Thoracic aorta (tissue), 2 donors: Measurements from ENCODE around the gene EVPL. TPM values are rescaled to one million over a fixed set of nuclear protein-coding genes. Genes with fewer than 3 reads are reported as not detected.

Experiments used
- ATAC-seq: fragments of 150-250 bp; one replicate; pipeline ENCODE4 v1.8.0; 2017; ENCODE audit warnings: low read depth; ENCODE audit not compliant: insufficient number of reproducible peaks, low FRiP score
- DNase-seq: peaks from one replicate; pipeline ENCODE4 v3.0.0-alpha.2; 2020; ENCODE audit warnings: low spot score
- H3K27ac ChIP-seq, 2 donors: fragments of 200-600 bp; sonication (generic); 1 replicate in 1 of 2; 2 replicates in 1 of 2; pipeline ENCODE4 v1.5.1; 2016; ENCODE audit warnings: mild to moderate bottlenecking in 2 of 2, moderate library complexity in 2 of 2
- H3K27me3 ChIP-seq: fragments of 200-600 bp; sonication (generic); replicated peaks from 2 replicates; pipeline ENCODE4 v1.6.0; 2016; ENCODE audit warnings: mild to moderate bottlenecking; ENCODE audit not compliant: insufficient read depth
- H3K36me3 ChIP-seq: fragments of 200-600 bp; sonication (generic); one replicate; pipeline ENCODE4 v1.5.1; 2016
- H3K4me1 ChIP-seq, 2 donors: fragments of 200-600 bp; sonication (generic); 1 replicate in 1 of 2; 2 replicates in 1 of 2; pipeline versions ENCODE4 v1.5.1 to v1.6.0; 2016; ENCODE audit warnings: low read depth in 2 of 2, mild to moderate bottlenecking in 1 of 2; ENCODE audit not compliant: control insufficient read depth in 1 of 2
- H3K4me3 ChIP-seq: fragments of 200-600 bp; sonication (generic); 2 replicates; pipeline ENCODE4 v1.5.1; 2016; ENCODE audit warnings: mild to moderate bottlenecking
- H3K9me3 ChIP-seq: fragments of 200-600 bp; sonication (generic); 2 replicates; pipeline ENCODE4 v1.5.1; 2016
- total RNA-seq, 2 donors: library from RNA; depleted of rRNA; stranded (reverse); fragments of >200 nt; gene quantifications; one replicate each; pipeline versions ENCODE4 v1.1.0 to v1.2.3, GENCODE V29; 2016
- TF ChIP-seq, protein P1 (sequence below): fragments of 200-600 bp; sonication (generic); IDR thresholded peaks from one replicate; pipeline ENCODE4 v1.5.1; 2019; ENCODE audit warnings: antibody characterized with exemption

EVPL gene
- total RNA-seq, 2 donors from 2014 or later, result 1.4 to 1.6 TPM

DNA sequence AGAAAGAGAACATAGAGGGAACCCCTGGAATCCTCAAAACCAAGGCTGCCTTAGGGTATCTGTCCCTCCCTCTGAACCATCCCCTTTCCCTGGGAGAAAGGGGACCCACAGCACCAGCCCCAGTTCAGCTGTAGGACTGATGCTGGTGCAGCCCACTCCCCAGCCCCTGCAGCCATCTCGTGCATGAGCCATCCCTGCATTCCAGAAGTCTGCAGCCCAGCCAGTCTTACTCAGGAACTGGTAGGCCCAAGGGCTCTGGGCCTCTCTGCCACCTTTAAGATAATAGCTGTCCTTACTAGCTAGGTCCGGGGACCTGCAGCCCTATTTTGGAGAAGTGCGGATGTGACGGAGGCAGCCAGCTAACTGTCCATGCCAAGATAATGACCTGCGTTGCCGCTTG, 6.0 kb upstream of the EVPL start:
- H3K27ac ChIP-seq, result no peak overlapping the region
- H3K4me3 ChIP-seq, result no peak overlapping the region
- no peak for ATAC-seq
- DNase-seq, result no peak
- no peaks in the 10 kb centered on the region for H3K9me3 ChIP-seq
- peaks cover 1% of the 10 kb centered on the region for H3K36me3 ChIP-seq
- no peaks in the 10 kb centered on the region for H3K27me3 ChIP-seq
- no peaks in the 10 kb centered on the region for H3K4me1 ChIP-seq
- TF ChIP-seq, protein P1, sequence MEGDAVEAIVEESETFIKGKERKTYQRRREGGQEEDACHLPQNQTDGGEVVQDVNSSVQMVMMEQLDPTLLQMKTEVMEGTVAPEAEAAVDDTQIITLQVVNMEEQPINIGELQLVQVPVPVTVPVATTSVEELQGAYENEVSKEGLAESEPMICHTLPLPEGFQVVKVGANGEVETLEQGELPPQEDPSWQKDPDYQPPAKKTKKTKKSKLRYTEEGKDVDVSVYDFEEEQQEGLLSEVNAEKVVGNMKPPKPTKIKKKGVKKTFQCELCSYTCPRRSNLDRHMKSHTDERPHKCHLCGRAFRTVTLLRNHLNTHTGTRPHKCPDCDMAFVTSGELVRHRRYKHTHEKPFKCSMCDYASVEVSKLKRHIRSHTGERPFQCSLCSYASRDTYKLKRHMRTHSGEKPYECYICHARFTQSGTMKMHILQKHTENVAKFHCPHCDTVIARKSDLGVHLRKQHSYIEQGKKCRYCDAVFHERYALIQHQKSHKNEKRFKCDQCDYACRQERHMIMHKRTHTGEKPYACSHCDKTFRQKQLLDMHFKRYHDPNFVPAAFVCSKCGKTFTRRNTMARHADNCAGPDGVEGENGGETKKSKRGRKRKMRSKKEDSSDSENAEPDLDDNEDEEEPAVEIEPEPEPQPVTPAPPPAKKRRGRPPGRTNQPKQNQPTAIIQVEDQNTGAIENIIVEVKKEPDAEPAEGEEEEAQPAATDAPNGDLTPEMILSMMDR, result no peak

DNA sequence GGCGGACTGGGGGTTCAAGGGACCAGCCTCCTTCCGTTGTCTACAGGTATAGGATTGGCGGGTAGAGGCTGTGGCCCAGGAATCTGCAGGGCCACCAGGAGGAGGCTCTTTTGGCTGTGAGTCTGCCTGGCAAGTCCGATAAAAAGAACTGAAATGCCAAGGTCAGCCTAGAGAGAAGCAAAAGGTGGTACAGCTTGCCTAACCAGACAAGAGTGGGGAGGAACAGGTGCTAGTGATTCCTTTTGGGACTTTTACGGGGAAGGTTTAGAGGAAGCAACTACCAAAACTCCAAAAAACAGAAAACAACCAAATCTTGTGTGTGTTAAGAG, 5.6 kb upstream of the EVPL start:
- Histone ChIP-seq H3K36me3 (no peaks in the 10 kb centered on the region), H3K4me3 (no peak overlapping the region), H3K27ac (no peak overlapping the region), H3K9me3 (no peaks in the 10 kb centered on the region), H3K4me1 (no peaks in the 10 kb centered on the region), H3K27me3 (no peaks in the 10 kb centered on the region)
- ATAC-seq (no peak), DNase-seq (no peak)
- TF ChIP-seq, protein P1, result no peak

DNA sequence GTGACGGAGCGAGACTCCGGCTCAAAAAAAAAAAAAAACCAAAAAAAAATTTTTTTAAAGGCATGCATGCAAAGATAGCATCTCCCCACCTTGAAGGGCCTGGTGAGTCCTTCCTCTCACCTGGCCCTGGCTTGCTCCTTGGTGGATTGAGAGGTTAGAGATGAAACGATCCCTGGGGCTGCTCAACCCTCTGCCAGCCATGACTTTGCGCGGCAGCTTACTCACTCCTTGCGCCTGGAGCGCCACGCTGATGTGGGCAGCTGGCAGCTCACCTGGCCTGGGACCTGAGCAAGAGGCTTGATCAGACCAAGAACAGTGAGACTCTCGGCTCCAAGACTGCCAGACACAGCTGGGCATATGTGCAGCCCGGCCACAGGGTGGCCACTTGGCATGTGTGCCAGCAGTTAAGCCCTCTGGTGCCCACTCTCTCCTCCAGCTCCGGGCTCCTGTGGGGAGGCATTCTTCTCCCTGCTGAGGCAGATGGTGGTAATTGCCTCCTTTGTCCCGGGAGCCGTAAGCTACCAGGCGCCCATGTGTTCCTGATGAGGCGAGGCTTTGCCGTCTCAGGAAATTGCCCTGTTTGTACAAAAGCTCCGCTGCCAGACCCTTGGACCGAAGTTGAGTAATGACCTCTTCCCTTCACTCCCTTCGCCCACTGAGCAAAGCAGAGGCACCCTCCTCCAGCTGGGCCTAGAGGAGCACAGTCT, 5.1 kb upstream of the EVPL start:
- Histone ChIP-seq H3K27me3 (no peaks in the 10 kb centered on the region), H3K9me3 (no peaks in the 10 kb centered on the region), H3K4me3 (no peak overlapping the region), H3K27ac (no peak overlapping the region), H3K4me1 (no peaks in the 10 kb centered on the region), H3K36me3 (no peaks in the 10 kb centered on the region)
- ATAC-seq (no peak), DNase-seq (no peak)
- TF ChIP-seq, protein P1, result no peak

DNA sequence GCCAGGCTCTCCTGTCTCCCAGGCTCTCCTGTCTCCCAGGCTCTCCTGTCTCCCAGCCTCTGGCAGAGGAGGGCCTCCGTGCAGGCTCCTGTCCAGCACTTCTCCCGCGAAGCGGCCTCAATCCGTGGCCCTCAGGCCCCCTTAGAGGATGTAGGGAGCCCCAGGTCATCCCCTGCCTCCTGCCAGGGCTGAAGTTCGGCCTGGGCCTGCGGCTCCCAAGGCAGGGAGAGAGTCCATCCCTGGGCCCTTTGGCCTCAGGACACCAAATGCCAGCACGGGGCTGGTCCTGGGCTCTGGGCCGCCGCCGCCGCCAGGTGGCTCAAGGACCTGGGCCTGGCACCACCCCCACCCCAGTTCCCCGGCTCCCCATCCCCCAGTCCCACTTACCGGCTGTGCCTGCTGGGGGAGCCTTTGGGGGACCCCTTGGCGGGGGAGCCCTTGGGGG, 370 bp downstream of the EVPL start:
- no peak for DNase-seq
- H3K9me3 ChIP-seq, result no peaks in the 10 kb centered on the region
- no peaks in the 10 kb centered on the region for H3K27me3 ChIP-seq
- H3K27ac ChIP-seq, result no peak overlapping the region
- H3K4me1 ChIP-seq, result no peaks in the 10 kb centered on the region
- no peak overlapping the region for H3K4me3 ChIP-seq
- TF ChIP-seq, protein P1, result no peak
- ATAC-seq, result no peak
- H3K36me3 ChIP-seq, result no peaks in the 10 kb centered on the region

DNA sequence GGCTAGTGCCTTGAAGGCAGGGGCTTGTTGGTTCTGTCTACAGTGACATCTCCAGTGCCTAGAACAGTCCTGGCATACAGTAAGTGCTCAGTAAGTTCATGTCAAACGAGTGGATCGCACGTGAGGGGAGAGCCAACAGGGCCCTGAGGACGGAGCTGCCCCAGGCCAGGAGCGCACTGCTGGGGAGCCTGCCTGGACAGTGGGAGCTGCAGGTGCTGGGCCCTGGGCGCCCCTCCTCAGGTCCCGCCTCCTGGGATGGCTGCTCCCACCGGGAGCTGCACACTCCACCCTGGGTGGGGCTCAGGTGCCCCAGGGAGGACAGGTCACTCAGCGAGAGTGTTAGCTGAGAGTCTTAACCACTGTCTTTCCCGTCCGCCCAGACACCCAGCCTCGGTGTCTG, 1.8 kb downstream of the EVPL start:
- H3K27ac ChIP-seq, result no peak overlapping the region
- H3K9me3 ChIP-seq, result no peaks in the 10 kb centered on the region
- no peaks in the 10 kb centered on the region for H3K27me3 ChIP-seq
- H3K4me1 ChIP-seq, result no peaks in the 10 kb centered on the region
- DNase-seq, result no peak
- no peak for ATAC-seq
- H3K4me3 ChIP-seq, result no peak overlapping the region
- no peaks in the 10 kb centered on the region for H3K36me3 ChIP-seq
- TF ChIP-seq, protein P1, result no peak
